Heart left ventricle (tissue), 16 donors: ENCODE results near the gene SLC25A4. TPM values are rescaled to one million over a fixed set of nuclear protein-coding genes. Genes with fewer than 3 reads are reported as not detected.

Experiments used
- ATAC-seq, 4 donors: fragments of 200-7000 bp; cut with Tn5 transposase; one replicate each; pipeline ENCODE4 v1.9.1; 2020 to 2022; ENCODE audit warnings: moderate library complexity in 4 of 4, mild to moderate bottlenecking in 3 of 4, moderate number of reproducible peaks in 1 of 4
- DNase-seq, 5 donors: peaks; one replicate each; pipeline ENCODE4 v3.0.0-alpha.2; 2020
- H3K27ac ChIP-seq, 12 donors: fragments of 200-600 bp; sonication (generic) in 4 of 12; one replicate each; pipeline versions ENCODE4 v1.5.0 to v1.8.0; 2016 to 2022; ENCODE audit warnings: mild to moderate bottlenecking in 2 of 12
- H3K27me3 ChIP-seq, 9 donors: fragments of 200-600 bp; sonication (generic) in 2 of 9; one replicate each; pipeline versions ENCODE4 v1.5.1 to v1.8.0; 2016 to 2022; ENCODE audit warnings: mild to moderate bottlenecking in 3 of 9
- H3K36me3 ChIP-seq, 9 donors: fragments of 200-600 bp; sonication (generic) in 2 of 9; one replicate each; pipeline versions ENCODE4 v1.5.0 to v1.8.0; 2018 to 2022; ENCODE audit warnings: mild to moderate bottlenecking in 2 of 9
- H3K4me1 ChIP-seq, 12 donors: fragments of 200-600 bp; sonication (generic) in 4 of 12; one replicate each; pipeline versions ENCODE4 v1.5.0 to v1.8.0; 2016 to 2022; ENCODE audit warnings: mild to moderate bottlenecking in 3 of 12
- H3K4me3 ChIP-seq, 12 donors: fragments of 200-600 bp; sonication (generic) in 4 of 12; one replicate each; pipeline versions ENCODE4 v1.5.0 to v1.8.0; 2017 to 2022; ENCODE audit warnings: mild to moderate bottlenecking in 9 of 12, moderate library complexity in 4 of 12
- H3K9me3 ChIP-seq, 12 donors: fragments of 200-600 bp; sonication (generic) in 4 of 12; one replicate each; pipeline versions ENCODE4 v1.5.0 to v1.8.0; 2016 to 2022; ENCODE audit warnings: mild to moderate bottlenecking in 1 of 12
- CTCF ChIP-seq, 12 donors: fragments of 200-600 bp; sonication (generic) in 4 of 12; IDR thresholded peaks; one replicate each; pipeline versions ENCODE4 v1.5.0 to v1.8.0; 2018 to 2022; ENCODE audit warnings: antibody characterized with exemption in 12 of 12, mild to moderate bottlenecking in 5 of 12
- POLR2A ChIP-seq, 2 donors: fragments of 450-650 bp; IDR thresholded peaks; one replicate each; pipeline ENCODE4 v1.6.1; 2017; ENCODE audit warnings: antibody characterized with exemption in 2 of 2, mild to moderate bottlenecking in 2 of 2, moderate library complexity in 2 of 2
- WGBS, 4 donors: extraction: QIAGEN DNeasy Blood & Tissue Kit in 2 of 4; methylation state at CpG; one replicate each; pipeline versions ENCODE4 v1.1.5 to v1.1.7; 2013 to 2018; 5-methylcytosine and 5-hydroxymethylcytosine counted together
- intact Hi-C, 10 donors: fragments of 100-400 bp; cut with DNase I; formaldehyde crosslinking; loops; one replicate each; pipeline versions ENCODE4 v1.11.1 to v1.14.2; 2022
- long read RNA-seq, 3 donors: library from polyadenylated mRNA; unstranded; transcript quantifications; one replicate each; pipeline ENCODE4 v2.0.0, GENCODE V29; 2020 to 2021
- polyA plus RNA-seq, 2 donors: library from polyadenylated mRNA; stranded (reverse); fragments of 200-250 nt; gene quantifications; one replicate each; pipeline ENCODE4 v1.2.3, GENCODE V29; 2013
- total RNA-seq, 9 donors: library from RNA; depleted of rRNA in 2 of 9; stranded (reverse); fragments of >200 nt in 2 of 9; fragmentation: NEBNext Ultra II Directional in 3 of 9; extraction: Animal tissue kit (Norgen Biotek cat#: 25700) in 3 of 9; gene quantifications; one replicate each; pipeline versions ENCODE4 v1.1.0 to v1.2.4, GENCODE V29; 2016 to 2023
- donor health status: ischemic (EF 13 %, LVEDD 7.1; RV severe dilation, severe dysfunction).
- donor health status: healthy with polysubstance abuse.
- donor health status: DM: no; HTN: yes; CAD: no.
- donor health status: DM: no; HTN: no; CAD: no.
- donor health status: ischemic (EF 25% LVEDD 6.9; RV normal size, moderate dysfunction).
- donor health status: ischemic (EF 25% LVEDD 5.7; RV mildly dilated, moderate dysfunction).
- donor health status: healthy.
- donor health status: DM: yes; HTN: yes; CAD: no.
- donor health status: ischemic (EF 35%, LVEDD 5.7; RV mildly dilated, moderate dysfunction).
- donor health status: nonischemic (EF 11% LVEDD 7.7; RV severe dilation, severe dysfunction).
- donor health status: DM: yes; HTN: yes; CAD: no.
- donor health status: PGD.
- donor health status: ischemic (EF 29% LVEDD 5.4; RV normal size, mild dysfunction).
- donor health status: nonischemic (EF 23%, LVEDD 6.1; RV moderate dilation, normal function).

Gene SLC25A4
- total RNA-seq (1,000 to 10,000 TPM in 8 of 9 donors, 100 to 1,000 TPM in 1; 878 to 2,214 (median 1,547) TPM), polyA plus RNA-seq (1,000 to 10,000 TPM in 1 of 2 donors, 100 to 1,000 TPM in 1; 935 to 1,170 TPM)
- long read RNA-seq, donor 1, full-length matches to known transcripts, result 21,388 of 22,235 reads
- long read RNA-seq, donor 1, partial matches to known transcripts, result 276 of 22,235 reads
- long read RNA-seq, donor 1, other reads (novel, unspliced or antisense), result 571 of 22,235 reads
- long read RNA-seq, donor 2, full-length matches to known transcripts, result 57,792 of 59,618 reads
- long read RNA-seq, donor 2, partial matches to known transcripts, result 360 of 59,618 reads
- long read RNA-seq, donor 2, other reads (novel, unspliced or antisense), result 1,466 of 59,618 reads
- long read RNA-seq, donor 3, full-length matches to known transcripts, result 10,041 of 10,455 reads
- long read RNA-seq, donor 3, partial matches to known transcripts, result 127 of 10,455 reads
- long read RNA-seq, donor 3, other reads (novel, unspliced or antisense), result 287 of 10,455 reads

GRCh38 chr4:185142912-185143600 lies at the start of gene SLC25A4:
SLC25A4 (plus strand) TSS chr4:185143266; CDS start chr4:185143373, 107 bp downstream.
- WGBS, 4 donors, result 0 to 1% (median 0%) methylated on average over 16 to 87 of the region's 87 CpGs
- Histone ChIP-seq H3K27ac (peak within 1 kb of the TSS; percentile 77 to 97 (median 88)), H3K27me3 (peaks cover 0 to 15% (median 0%) of the 10 kb centered on the region in 9 donors), H3K9me3 (no peaks in the 10 kb centered on the region), H3K4me3 (peak within 1 kb of the TSS; percentile 43 to 89 (median 74)), H3K36me3 (peaks cover 0 to 35% (median 20%) of the 10 kb centered on the region in 9 donors), H3K4me1 (peaks cover 0 to 68% (median 25%) of the 10 kb centered on the region in 12 donors)
- ATAC-seq (peak; percentile 86 to 90 (median 88)), DNase-seq (peak; percentile 89 to 95 (median 94))
- TF ChIP-seq POLR2A (IDR thresholded peaks at IDR 0.05) (peak; percentile 83 to 99), CTCF (IDR thresholded peaks at IDR 0.05) (peak; percentile 23 to 69 (median 51))
- intact Hi-C loops, result loop anchor here in 2 of 10 donors (5.0 to 10.0 kb wide), 2 partner anchors 39 to 318 kb away; partner anchors contain the start of gene ACSL1 (in 2 of the 2)

- Histone ChIP-seq H3K36me3 (no peaks in the 10 kb centered on the region), H3K4me1 (no peaks in the 10 kb centered on the region), H3K27me3 (peaks cover 0 to 8% (median 0%) of the 10 kb centered on the region in 9 donors), H3K9me3 (peaks cover 0 to 3% (median 0%) of the 10 kb centered on the region in 12 donors), H3K4me3 (no peak overlapping the region), H3K27ac (no peak overlapping the region)
- no peak for TF ChIP-seq POLR2A (IDR thresholded peaks at IDR 0.05)
- TF ChIP-seq CTCF (IDR thresholded peaks at IDR 0.05), result no peak
- 76 to 83% (median 78%) methylated on average over 3 of the region's 3 CpGs for WGBS, 4 donors
- no peak for DNase-seq
- ATAC-seq, result no peak
- intact Hi-C loops, result loop anchor here in 5 of 10 donors (2.0 to 10.0 kb wide), 4 partner anchors 51 to 351 kb away; no protein-coding TSS in a partner anchor
Observed at GRCh38 chr4:185093603-185094002, 49.5 kb upstream of the SLC25A4 start.

- Histone ChIP-seq H3K4me3 (no peak overlapping the region), H3K36me3 (no peaks in the 10 kb centered on the region), H3K9me3 (peaks cover 0 to 3% (median 0%) of the 10 kb centered on the region in 12 donors), H3K27me3 (no peaks in the 10 kb centered on the region), H3K4me1 (peaks cover 0 to 4% (median 0%) of the 10 kb centered on the region in 12 donors), H3K27ac (no peak overlapping the region)
- DNase-seq, result peak in 1 of 5 donors; percentile 32
- no peak for ATAC-seq
- TF ChIP-seq CTCF (IDR thresholded peaks at IDR 0.05) (peak; percentile 42 to 83 (median 64)), POLR2A (IDR thresholded peaks at IDR 0.05) (no peak)
- intact Hi-C loops, result loop anchor here (1.0 to 10.0 kb wide), 7 partner anchors 36 to 351 kb away; no protein-coding TSS in a partner anchor
- WGBS, 4 donors, result 17 to 30% (median 20%) methylated on average over 2 of the region's 2 CpGs
Observed at GRCh38 chr4:185096032-185096653, 46.9 kb upstream of the SLC25A4 start.
